Adrenal gland (tissue), 12 donors: ENCODE measurements around the gene FGF6. TPM values are rescaled to one million over a fixed set of nuclear protein-coding genes. Genes with fewer than 3 reads are reported as not detected.

ENCODE experiments used
- DNase-seq, 7 donors: peaks; one replicate each; pipeline ENCODE4 v3.0.0-alpha.2; 2019 to 2020
- H3K27ac ChIP-seq, 5 donors: fragments of 200-600 bp; sonication (generic) in 4 of 5; 1 replicate in 3 of 5; 2 replicates in 2 of 5; pipeline versions ENCODE4 v1.5.1 to v1.8.0; 2016 to 2020; ENCODE audit warnings: mild to moderate bottlenecking in 1 of 5
- H3K27me3 ChIP-seq: fragments of 200-600 bp; 2 replicates; pipeline ENCODE4 v1.8.0; 2021
- H3K36me3 ChIP-seq, 2 donors: fragments of 200-600 bp; replicated peaks in 1 of 2; 1 replicate in 1 of 2; 2 replicates in 1 of 2; pipeline versions ENCODE4 v1.5.1 to v1.8.0; 2018 to 2022
- H3K4me1 ChIP-seq, 2 donors: fragments of 200-600 bp; replicated peaks in 1 of 2; 1 replicate in 1 of 2; 2 replicates in 1 of 2; pipeline versions ENCODE4 v1.5.1 to v1.8.0; 2018 to 2021
- H3K4me3 ChIP-seq, 4 donors: fragments of 200-600 bp; sonication (generic) in 3 of 4; one replicate each; pipeline ENCODE4 v1.5.1; 2016 to 2018
- H3K9me3 ChIP-seq, 3 donors: fragments of 200-600 bp; sonication (generic) in 1 of 3; replicated peaks in 1 of 3; 1 replicate in 2 of 3; 2 replicates in 1 of 3; pipeline versions ENCODE4 v1.5.1 to v1.8.0; 2016 to 2021
- POLR2A ChIP-seq, 2 donors: fragments of 450-650 bp; IDR thresholded peaks; one replicate each; pipeline ENCODE4 v1.6.1; 2017; ENCODE audit warnings: antibody characterized with exemption in 2 of 2, mild to moderate bottlenecking in 2 of 2, moderate library complexity in 1 of 2
- WGBS, 4 donors: extraction: QIAGEN DNeasy Blood & Tissue Kit in 2 of 4; methylation state at CpG; one replicate each; pipeline versions ENCODE4 v1.1.5 to v1.1.7; 2013 to 2017; 5-methylcytosine and 5-hydroxymethylcytosine counted together
- intact Hi-C, 2 donors: fragments of 100-400 bp; cut with DNase I; formaldehyde crosslinking; loops; one replicate each; pipeline versions ENCODE4 v1.14.1 to v1.15.0; 2022 to 2023
- polyA plus RNA-seq, 3 donors: library from polyadenylated mRNA; stranded (reverse); fragments of 200-250 nt in 2 of 3; fragments of 350-450 nt in 1 of 3; fragmentation: Illumina TruSeq in 1 of 3; extraction: RNeasy Lipid Tissue Mini Kit (QIAGEN cat#74804) in 1 of 3; gene quantifications; one replicate each; pipeline ENCODE4 v1.2.3, GENCODE V29; 2013 to 2014
- total RNA-seq, 9 donors: library from RNA; depleted of rRNA in 4 of 9; stranded (reverse); fragments of >200 nt in 4 of 9; fragments of 120-200 nt in 1 of 9; fragmentation: NEBNext Ultra II Directional in 1 of 9; extraction: Animal tissue kit (Norgen Biotek cat#: 25700) in 1 of 9; gene quantifications; one replicate each; pipeline versions ENCODE4 v1.1.0 to v1.2.4, GENCODE V29; 2013 to 2023
- TF ChIP-seq, protein P1 (sequence below), 6 experiments: fragments of 450-650 bp in 4 of 6; fragments of 200-600 bp in 2 of 6; sonication (generic) in 1 of 6; IDR thresholded peaks; 1 replicate in 5 of 6; 2 replicates in 1 of 6; pipeline versions ENCODE4 v1.5.1 to v1.8.0; 2016 to 2021; ENCODE audit warnings: antibody characterized with exemption in 6 of 6, mild to moderate bottlenecking in 2 of 6, moderate library complexity in 1 of 6
- donor health status: healthy with polysubstance abuse.
- donor health status: Bipolar disorder and iron deficiency.
- donor health status: DM: yes; HTN: yes; CAD: no.
- donor health status: DM: no; HTN: no; CAD: no.
- donor health status: DM: no; HTN: no; CAD: no.
- donor health status: DM: yes; HTN: yes; CAD: no.

Gene FGF6
- total and polyA plus RNA-seq, 12 donors: not detected

DNA sequence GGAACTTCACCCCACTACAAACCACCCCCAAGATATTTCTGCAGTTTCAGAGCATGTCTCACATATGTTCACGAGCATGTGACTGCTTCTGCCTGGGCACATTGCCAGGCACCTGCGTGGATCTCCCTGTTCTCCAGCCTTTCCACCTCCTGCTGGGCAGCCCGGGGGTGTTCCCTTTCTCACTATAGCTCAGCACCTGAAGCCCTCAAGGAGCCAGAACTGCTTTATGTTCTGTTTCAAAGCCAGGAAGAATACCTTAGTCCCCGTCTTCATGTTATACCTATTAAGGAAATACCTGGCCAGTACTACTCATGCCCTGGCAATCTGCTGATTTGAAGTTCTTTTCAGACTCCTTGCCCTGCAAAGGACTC is 4.2 kb upstream of the FGF6 start:
- H3K36me3 ChIP-seq: no peaks in the 10 kb centered on the region
- no peaks in the 10 kb centered on the region for H3K27me3 ChIP-seq
- TF ChIP-seq, protein P1, sequence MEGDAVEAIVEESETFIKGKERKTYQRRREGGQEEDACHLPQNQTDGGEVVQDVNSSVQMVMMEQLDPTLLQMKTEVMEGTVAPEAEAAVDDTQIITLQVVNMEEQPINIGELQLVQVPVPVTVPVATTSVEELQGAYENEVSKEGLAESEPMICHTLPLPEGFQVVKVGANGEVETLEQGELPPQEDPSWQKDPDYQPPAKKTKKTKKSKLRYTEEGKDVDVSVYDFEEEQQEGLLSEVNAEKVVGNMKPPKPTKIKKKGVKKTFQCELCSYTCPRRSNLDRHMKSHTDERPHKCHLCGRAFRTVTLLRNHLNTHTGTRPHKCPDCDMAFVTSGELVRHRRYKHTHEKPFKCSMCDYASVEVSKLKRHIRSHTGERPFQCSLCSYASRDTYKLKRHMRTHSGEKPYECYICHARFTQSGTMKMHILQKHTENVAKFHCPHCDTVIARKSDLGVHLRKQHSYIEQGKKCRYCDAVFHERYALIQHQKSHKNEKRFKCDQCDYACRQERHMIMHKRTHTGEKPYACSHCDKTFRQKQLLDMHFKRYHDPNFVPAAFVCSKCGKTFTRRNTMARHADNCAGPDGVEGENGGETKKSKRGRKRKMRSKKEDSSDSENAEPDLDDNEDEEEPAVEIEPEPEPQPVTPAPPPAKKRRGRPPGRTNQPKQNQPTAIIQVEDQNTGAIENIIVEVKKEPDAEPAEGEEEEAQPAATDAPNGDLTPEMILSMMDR (IDR thresholded peaks at IDR 0.05): no peak
- TF ChIP-seq POLR2A (IDR thresholded peaks at IDR 0.05): no peak
- no peak overlapping the region for H3K4me3 ChIP-seq
- H3K27ac ChIP-seq: no peak overlapping the region
- intact Hi-C loops: no loop called here
- H3K4me1 ChIP-seq: no peaks in the 10 kb centered on the region
- DNase-seq: no peak
- 60 to 68% (median 62%) methylated on average over 4 of the region's 4 CpGs for WGBS, 4 donors
- H3K9me3 ChIP-seq: no peaks in the 10 kb centered on the region

DNA sequence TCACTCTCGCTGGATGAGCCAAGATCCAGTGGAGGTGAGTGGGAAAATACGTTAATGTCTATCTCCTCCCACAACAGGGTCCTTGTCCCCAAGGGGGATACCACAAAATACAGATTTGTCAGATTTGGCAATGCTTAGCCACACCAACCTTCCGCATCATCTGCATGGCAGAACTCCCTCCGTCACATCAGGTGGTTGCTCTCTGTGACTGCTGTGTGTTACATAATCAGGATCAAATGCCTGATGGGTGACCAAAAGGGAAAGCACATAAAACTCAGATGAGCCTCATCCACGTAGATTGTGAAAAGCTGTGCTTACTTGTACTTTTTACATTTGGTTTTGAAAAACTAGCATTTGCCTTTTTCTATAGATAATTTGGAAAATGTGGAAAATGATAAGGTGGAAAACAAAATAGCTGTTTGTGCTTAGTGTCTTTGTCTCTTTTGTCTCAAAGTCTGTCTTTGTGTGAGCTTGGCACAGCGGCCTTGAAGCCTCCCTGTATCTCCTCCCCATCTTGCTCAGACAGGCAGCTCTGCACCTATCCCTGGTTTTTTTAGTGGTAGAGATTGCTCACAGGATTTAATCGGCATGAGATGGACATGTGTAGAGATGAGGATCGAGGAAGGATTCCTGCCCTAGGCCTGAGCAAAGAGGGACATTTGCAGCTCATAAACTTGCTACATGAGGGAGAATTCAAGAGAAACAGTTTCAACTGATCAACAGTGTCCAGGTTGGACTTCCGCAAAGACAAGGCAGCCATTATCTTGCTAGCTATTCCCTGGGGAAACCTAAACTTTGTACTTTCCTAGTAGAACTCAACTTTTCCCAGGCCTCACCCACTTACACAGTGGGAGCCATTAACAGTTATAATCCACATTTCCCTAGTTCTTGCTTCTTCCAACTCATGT is 3.6 kb upstream of the FGF6 start:
- no peak for DNase-seq
- Histone ChIP-seq H3K4me1 (no peaks in the 10 kb centered on the region), H3K27ac (no peak overlapping the region), H3K4me3 (no peak overlapping the region), H3K9me3 (no peaks in the 10 kb centered on the region), H3K27me3 (no peaks in the 10 kb centered on the region), H3K36me3 (no peaks in the 10 kb centered on the region)
- TF ChIP-seq POLR2A (IDR thresholded peaks at IDR 0.05): no peak
- TF ChIP-seq, protein P1 (IDR thresholded peaks at IDR 0.05): no peak
- 82 to 89% (median 85%) methylated on average over 9 of the region's 9 CpGs for WGBS, 4 donors
- intact Hi-C loops: no loop called here

DNA sequence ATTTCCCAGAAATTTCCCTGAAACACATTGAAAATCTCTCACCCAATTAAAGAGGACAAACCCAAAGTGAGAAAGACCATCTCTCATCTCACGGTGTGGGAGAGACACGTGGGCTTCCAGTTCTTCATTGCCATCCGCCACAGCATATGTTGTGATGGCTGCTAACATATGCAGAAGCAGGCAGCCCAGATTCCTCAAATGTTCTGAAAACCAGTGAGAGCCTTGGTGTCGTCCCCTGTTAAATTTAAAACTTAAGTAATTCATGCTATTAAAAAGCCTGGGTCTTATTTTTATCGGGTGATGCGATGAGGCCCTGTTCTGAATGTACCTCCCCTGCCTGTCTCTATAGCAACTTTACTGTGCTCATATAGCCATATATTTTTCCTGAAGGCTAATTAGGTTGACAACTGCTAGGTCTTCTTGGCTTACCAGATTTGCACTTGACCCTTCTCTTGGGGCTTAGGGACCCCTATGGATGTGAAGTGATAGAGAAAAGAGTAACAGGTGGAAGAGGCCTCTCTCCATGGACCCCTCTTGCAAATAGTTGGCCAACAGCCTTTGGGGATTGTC is 2.8 kb upstream of the FGF6 start:
- intact Hi-C loops: no loop called here
- TF ChIP-seq, protein P1 (IDR thresholded peaks at IDR 0.05): no peak
- TF ChIP-seq POLR2A (IDR thresholded peaks at IDR 0.05): no peak

DNA sequence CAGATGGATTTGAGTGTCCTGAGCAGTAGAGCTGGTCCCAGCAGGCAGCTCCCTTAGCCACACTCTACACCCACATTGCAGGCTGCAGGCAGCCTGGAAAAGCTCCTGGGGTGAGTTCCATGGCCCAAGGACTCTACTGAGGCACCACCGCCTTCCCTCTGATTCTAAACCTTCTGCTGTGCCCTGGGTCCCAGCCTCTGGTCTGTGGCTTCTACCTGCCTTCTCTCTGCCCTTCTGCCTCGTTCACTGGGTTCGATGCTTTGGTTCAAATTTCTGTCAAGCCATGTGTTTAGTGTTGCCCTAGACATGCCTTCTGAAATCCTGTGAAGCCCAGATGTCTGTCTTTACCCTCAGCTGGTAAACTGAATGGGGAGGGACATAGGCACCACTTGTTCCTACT is 1.5 kb upstream of the FGF6 start:
- H3K4me1 ChIP-seq: no peaks in the 10 kb centered on the region
- intact Hi-C loops: no loop called here
- no peaks in the 10 kb centered on the region for H3K36me3 ChIP-seq
- no peak overlapping the region for H3K4me3 ChIP-seq
- TF ChIP-seq POLR2A (IDR thresholded peaks at IDR 0.05): no peak
- TF ChIP-seq, protein P1 (IDR thresholded peaks at IDR 0.05): no peak
- 66 to 91% (median 81%) methylated on average over 3 of the region's 3 CpGs for WGBS, 4 donors
- no peaks in the 10 kb centered on the region for H3K9me3 ChIP-seq
- no peaks in the 10 kb centered on the region for H3K27me3 ChIP-seq
- no peak overlapping the region for H3K27ac ChIP-seq
- no peak for DNase-seq

More for the DNA sequence above, 2.8 kb upstream of the FGF6 start:
- no peak overlapping the region for H3K4me3 ChIP-seq
- no peak for DNase-seq
- H3K27ac ChIP-seq: no peak overlapping the region
- no peaks in the 10 kb centered on the region for H3K27me3 ChIP-seq
- no peaks in the 10 kb centered on the region for H3K4me1 ChIP-seq
- 76 to 83% (median 81%) methylated on average over 6 of the region's 6 CpGs for WGBS, 4 donors
- H3K9me3 ChIP-seq: no peaks in the 10 kb centered on the region
- no peaks in the 10 kb centered on the region for H3K36me3 ChIP-seq
